ENCODE results near the gene SCO2.

DNA sequence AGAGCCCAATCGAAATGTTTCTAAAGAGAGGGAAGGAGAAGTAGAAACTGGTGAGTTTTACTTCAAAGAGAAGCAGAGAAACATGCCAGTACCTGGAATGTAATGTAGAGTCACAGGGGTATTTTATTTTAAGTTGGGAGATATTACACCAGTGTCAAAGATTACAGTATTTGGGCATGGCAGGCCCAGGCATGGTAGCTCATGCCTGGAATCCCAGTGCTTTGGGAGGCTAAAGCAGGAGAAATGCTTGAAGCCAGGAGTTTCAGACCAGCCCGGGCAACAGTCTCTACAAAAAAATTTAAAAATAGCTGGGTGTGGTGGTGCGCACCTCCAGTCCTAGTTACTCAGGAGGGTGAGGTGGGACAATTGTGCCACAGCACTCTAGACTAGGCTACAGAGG lies 34.6 kb upstream of the SCO2 start:
- no peak for TF ChIP-seq POLR2A (IDR thresholded peaks at IDR 0.05)
- TF ChIP-seq, protein P1, sequence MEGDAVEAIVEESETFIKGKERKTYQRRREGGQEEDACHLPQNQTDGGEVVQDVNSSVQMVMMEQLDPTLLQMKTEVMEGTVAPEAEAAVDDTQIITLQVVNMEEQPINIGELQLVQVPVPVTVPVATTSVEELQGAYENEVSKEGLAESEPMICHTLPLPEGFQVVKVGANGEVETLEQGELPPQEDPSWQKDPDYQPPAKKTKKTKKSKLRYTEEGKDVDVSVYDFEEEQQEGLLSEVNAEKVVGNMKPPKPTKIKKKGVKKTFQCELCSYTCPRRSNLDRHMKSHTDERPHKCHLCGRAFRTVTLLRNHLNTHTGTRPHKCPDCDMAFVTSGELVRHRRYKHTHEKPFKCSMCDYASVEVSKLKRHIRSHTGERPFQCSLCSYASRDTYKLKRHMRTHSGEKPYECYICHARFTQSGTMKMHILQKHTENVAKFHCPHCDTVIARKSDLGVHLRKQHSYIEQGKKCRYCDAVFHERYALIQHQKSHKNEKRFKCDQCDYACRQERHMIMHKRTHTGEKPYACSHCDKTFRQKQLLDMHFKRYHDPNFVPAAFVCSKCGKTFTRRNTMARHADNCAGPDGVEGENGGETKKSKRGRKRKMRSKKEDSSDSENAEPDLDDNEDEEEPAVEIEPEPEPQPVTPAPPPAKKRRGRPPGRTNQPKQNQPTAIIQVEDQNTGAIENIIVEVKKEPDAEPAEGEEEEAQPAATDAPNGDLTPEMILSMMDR (IDR thresholded peaks at IDR 0.05), result no peak

All from transverse colon (tissue), 3 donors.